MV-4-11 (cell line): ENCODE measurements around the gene ANKH.
A peak's percentile ranks its signal among the peaks of the same experiment; 100 is the strongest.
"Not testable (repeated sequence)": the region's sequence is repeated elsewhere in the genome, so short reads cannot be mapped to it uniquely, and the experiment has no call there.

Experiments used
- DNase-seq: peaks from one replicate; lab custom pipeline; 2025; lab: John Stamatoyannopoulos, UW

Gene ANKH

GRCh38 chr5:14826714-14827113 lies 44.9 kb downstream of the ANKH start:
- DNase-seq = no peak

GRCh38 chr5:14825977-14826376 lies 45.6 kb downstream of the ANKH start:
- no peak for DNase-seq

GRCh38 chr5:14824499-14824898 lies 47.1 kb downstream of the ANKH start:
- no peak for DNase-seq

GRCh38 chr5:14821100-14821845 lies 50.3 kb downstream of the ANKH start:
- DNase-seq = no peak

GRCh38 chr5:14818931-14819790 lies 52.4 kb downstream of the ANKH start:
- no peak for DNase-seq

- DNase-seq = not testable (repeated sequence)
These were observed 53.8 kb downstream of the ANKH start for GRCh38 chr5:14817762-14818136.

- peak; percentile 22 for DNase-seq
These were observed 54.4 kb downstream of the ANKH start for GRCh38 chr5:14816999-14817761.

- DNase-seq = no peak
These were observed 55.1 kb downstream of the ANKH start for GRCh38 chr5:14816374-14816998.

GRCh38 chr5:14813747-14814146 lies 57.8 kb downstream of the ANKH start:
- no peak for DNase-seq

- DNase-seq = no peak
These were observed 59.4 kb downstream of the ANKH start for GRCh38 chr5:14812166-14812565.

GRCh38 chr5:14810928-14811572 lies 60.5 kb downstream of the ANKH start:
- DNase-seq = no peak

GRCh38 chr5:14810282-14810681 lies 61.3 kb downstream of the ANKH start:
- no peak for DNase-seq

GRCh38 chr5:14809369-14810155 lies 62.0 kb downstream of the ANKH start:
- peak; percentile 99 for DNase-seq

- no peak for DNase-seq
These were observed 64.1 kb downstream of the ANKH start for GRCh38 chr5:14807471-14807870.

- no peak for DNase-seq
These were observed 65.1 kb downstream of the ANKH start for GRCh38 chr5:14806456-14806855.

- DNase-seq = no peak
These were observed 69.0 kb downstream of the ANKH start for GRCh38 chr5:14802541-14802940.

- no peak for DNase-seq
These were observed 69.8 kb downstream of the ANKH start for GRCh38 chr5:14801792-14802191.

- DNase-seq = not testable (repeated sequence)
These were observed 74.2 kb downstream of the ANKH start for GRCh38 chr5:14797385-14797784.

- DNase-seq = no peak
These were observed 76.9 kb downstream of the ANKH start for GRCh38 chr5:14794583-14795230.

- no peak for DNase-seq
These were observed 77.7 kb downstream of the ANKH start for GRCh38 chr5:14793851-14794250.
